ENCODE results near the gene OR2J2. TPM values are rescaled to one million over a fixed set of nuclear protein-coding genes. Genes with fewer than 3 reads are reported as not detected.
"Not testable (repeated sequence)": the region's sequence is repeated elsewhere in the genome, so short reads cannot be mapped to it uniquely, and the experiment has no call there.

Gene OR2J2
- total and polyA plus RNA-seq, 2 donors (not counting 1 experiment from before 2014, with no cell fraction given), result not detected

- Histone ChIP-seq H3K9ac (ENCODE audit: low read length) (no peak overlapping the region), H3K36me3 (replicated peaks in 1 of 2; ENCODE audit: control extremely low read depth in 1 of 2, control insufficient read depth in 1 of 2, extremely low read depth in 1 of 2, insufficient read depth in 2 of 2, low read length in 1 of 2) (no peaks in the 10 kb centered on the region), H3K4me3 (ENCODE audit: control extremely low read depth in 1 of 5, extremely low read depth in 1 of 5, insufficient read depth in 1 of 5, low read depth in 2 of 5, low read length in 4 of 5) (no peak overlapping the region), H2AFZ (ENCODE audit: insufficient read depth, low read depth, low read length, poor library complexity, severe bottlenecking) (no peak overlapping the region), H3K79me2 (ENCODE audit: control insufficient read depth, insufficient read depth, low read length) (no peaks in the 10 kb centered on the region), H4K20me1 (ENCODE audit: control insufficient read depth, insufficient read depth, low read length, poor library complexity, severe bottlenecking) (no peaks in the 10 kb centered on the region), H3K4me2 (replicated peaks; ENCODE audit: low read depth, low read length, poor library complexity, severe bottlenecking) (no peak overlapping the region), H3K9me3 (ENCODE audit: control extremely low read depth in 1 of 3, control insufficient read depth in 2 of 3, insufficient read depth in 1 of 3, low read length in 2 of 3) (no peaks in the 10 kb centered on the region), H3K27me3 (replicated peaks in 1 of 4; ENCODE audit: control extremely low read depth in 1 of 4, control insufficient read depth in 3 of 4, insufficient read depth in 4 of 4, low read length in 3 of 4) (peaks cover 0 to 3% (median 0%) of the 10 kb centered on the region in 4 experiments), H3K27ac (ENCODE audit: low read length in 2 of 2) (no peak overlapping the region), H3K4me1 (ENCODE audit: control insufficient read depth in 2 of 2, insufficient read depth in 2 of 2, low read length in 2 of 2) (no peaks in the 10 kb centered on the region)
- intact Hi-C loops (cut with micrococcal nuclease), result no loop called here
- ChIA-PET POLR2A (no interaction called here), CTCF (no interaction called here)
- no peak for TF ChIP-seq EZH2 (IDR thresholded peaks at IDR 0.05; ENCODE audit: borderline replicate concordance, insufficient read depth, low read depth, low read length, poor library complexity, severe bottlenecking)
- TF ChIP-seq, protein P1, sequence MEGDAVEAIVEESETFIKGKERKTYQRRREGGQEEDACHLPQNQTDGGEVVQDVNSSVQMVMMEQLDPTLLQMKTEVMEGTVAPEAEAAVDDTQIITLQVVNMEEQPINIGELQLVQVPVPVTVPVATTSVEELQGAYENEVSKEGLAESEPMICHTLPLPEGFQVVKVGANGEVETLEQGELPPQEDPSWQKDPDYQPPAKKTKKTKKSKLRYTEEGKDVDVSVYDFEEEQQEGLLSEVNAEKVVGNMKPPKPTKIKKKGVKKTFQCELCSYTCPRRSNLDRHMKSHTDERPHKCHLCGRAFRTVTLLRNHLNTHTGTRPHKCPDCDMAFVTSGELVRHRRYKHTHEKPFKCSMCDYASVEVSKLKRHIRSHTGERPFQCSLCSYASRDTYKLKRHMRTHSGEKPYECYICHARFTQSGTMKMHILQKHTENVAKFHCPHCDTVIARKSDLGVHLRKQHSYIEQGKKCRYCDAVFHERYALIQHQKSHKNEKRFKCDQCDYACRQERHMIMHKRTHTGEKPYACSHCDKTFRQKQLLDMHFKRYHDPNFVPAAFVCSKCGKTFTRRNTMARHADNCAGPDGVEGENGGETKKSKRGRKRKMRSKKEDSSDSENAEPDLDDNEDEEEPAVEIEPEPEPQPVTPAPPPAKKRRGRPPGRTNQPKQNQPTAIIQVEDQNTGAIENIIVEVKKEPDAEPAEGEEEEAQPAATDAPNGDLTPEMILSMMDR (IDR thresholded peaks at IDR 0.05), result no peak
- ATAC-seq (ENCODE audit: low read depth) (no peak), DNase-seq (no peak)
- no peak overlapping the region for H3K27ac Mint-ChIP-seq
- no peaks in the 10 kb centered on the region for H3K4me1 Mint-ChIP-seq
- no peak overlapping the region for H3K4me3 Mint-ChIP-seq
- no CpG with 5 or more reads among the region's 1 CpG for WGBS (ENCODE audit: insufficient coverage)
- peaks cover 39% of the 10 kb centered on the region for H3K27me3 Mint-ChIP-seq
- H3K9me3 Mint-ChIP-seq (ENCODE audit: insufficient read depth), result peaks cover 4% of the 10 kb centered on the region
Observed at GRCh38 chr6:29153083-29153482, 17.6 kb upstream of the OR2J2 start.

DNA sequence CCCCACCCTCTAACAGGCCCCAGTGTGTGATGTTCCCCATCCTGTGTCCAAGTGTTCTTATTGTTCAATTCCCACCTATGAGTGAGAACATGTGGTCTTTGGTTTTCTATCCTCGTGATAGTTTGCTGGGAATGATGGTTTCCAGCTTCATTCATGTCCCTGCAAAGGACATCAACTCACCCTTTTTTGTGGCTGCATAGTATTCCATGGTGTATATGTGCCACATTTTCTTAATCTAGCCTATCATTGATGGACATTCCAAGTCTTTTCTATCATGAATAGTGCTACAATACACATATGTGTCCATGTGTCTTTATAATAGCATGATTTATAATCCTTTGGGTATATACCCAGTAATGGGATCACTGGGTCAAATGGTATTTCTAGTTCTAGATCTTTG is 15.5 kb upstream of the OR2J2 start:
- H3K27ac Mint-ChIP-seq; H3K27me3 ChIP-seq (replicated peaks in 1 of 4; ENCODE audit: control extremely low read depth in 1 of 4, control insufficient read depth in 3 of 4, insufficient read depth in 4 of 4, low read length in 3 of 4); H3K27ac ChIP-seq (ENCODE audit: low read length in 2 of 2); H3K9me3 Mint-ChIP-seq (ENCODE audit: insufficient read depth); H3K4me1 ChIP-seq (ENCODE audit: control insufficient read depth in 2 of 2, insufficient read depth in 2 of 2, low read length in 2 of 2); H4K20me1 ChIP-seq (ENCODE audit: control insufficient read depth, insufficient read depth, low read length, poor library complexity, severe bottlenecking); H3K79me2 ChIP-seq (ENCODE audit: control insufficient read depth, insufficient read depth, low read length); intact Hi-C loops (cut with micrococcal nuclease); H3K9me3 ChIP-seq (ENCODE audit: control extremely low read depth in 1 of 3, control insufficient read depth in 2 of 3, insufficient read depth in 1 of 3, low read length in 2 of 3); H3K4me1 Mint-ChIP-seq; H3K4me2 ChIP-seq (replicated peaks; ENCODE audit: low read depth, low read length, poor library complexity, severe bottlenecking); DNase-seq; ATAC-seq (ENCODE audit: low read depth); H3K4me3 ChIP-seq (ENCODE audit: control extremely low read depth in 1 of 5, extremely low read depth in 1 of 5, insufficient read depth in 1 of 5, low read depth in 2 of 5, low read length in 4 of 5); POLR2A ChIA-PET; CTCF ChIA-PET; H3K9ac ChIP-seq (ENCODE audit: low read length); H3K4me3 Mint-ChIP-seq; H3K36me3 ChIP-seq (replicated peaks in 1 of 2; ENCODE audit: control extremely low read depth in 1 of 2, control insufficient read depth in 1 of 2, extremely low read depth in 1 of 2, insufficient read depth in 2 of 2, low read length in 1 of 2); H2AFZ ChIP-seq (ENCODE audit: insufficient read depth, low read depth, low read length, poor library complexity, severe bottlenecking): not testable (repeated sequence)
- peaks cover 35% of the 10 kb centered on the region for H3K27me3 Mint-ChIP-seq
- no CpG with 5 or more reads among the region's 1 CpG for WGBS (ENCODE audit: insufficient coverage)

DNA sequence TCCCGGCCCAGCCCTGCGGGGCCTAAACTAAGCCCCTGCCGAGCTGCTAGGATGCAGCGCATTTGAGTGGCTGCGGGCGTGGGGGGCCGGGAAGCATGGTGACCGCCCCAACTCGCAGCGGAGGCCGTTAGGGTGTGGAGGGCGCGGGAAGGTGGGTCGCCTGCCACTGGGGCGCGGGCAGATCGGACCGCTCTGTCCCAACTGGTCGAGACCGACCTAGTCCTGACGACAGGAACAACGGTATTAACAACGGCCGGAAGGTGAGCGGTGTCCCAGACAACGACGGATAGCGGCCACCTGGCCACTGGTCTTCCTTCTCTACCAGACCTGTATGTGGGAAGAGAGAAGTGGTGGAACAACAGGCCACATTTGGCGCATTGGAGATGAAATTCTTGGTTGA is 10.8 kb upstream of the OR2J2 start:
- DNase-seq; H3K27ac ChIP-seq (ENCODE audit: low read length in 2 of 2); POLR2A ChIA-PET; H4K20me1 ChIP-seq (ENCODE audit: control insufficient read depth, insufficient read depth, low read length, poor library complexity, severe bottlenecking); H3K9me3 ChIP-seq (ENCODE audit: control extremely low read depth in 1 of 3, control insufficient read depth in 2 of 3, insufficient read depth in 1 of 3, low read length in 2 of 3); H3K79me2 ChIP-seq (ENCODE audit: control insufficient read depth, insufficient read depth, low read length); H3K27ac Mint-ChIP-seq; H3K27me3 ChIP-seq (replicated peaks in 1 of 4; ENCODE audit: control extremely low read depth in 1 of 4, control insufficient read depth in 3 of 4, insufficient read depth in 4 of 4, low read length in 3 of 4); CTCF ChIA-PET; ATAC-seq (ENCODE audit: low read depth); H3K4me3 Mint-ChIP-seq; intact Hi-C loops (cut with micrococcal nuclease); H3K4me1 Mint-ChIP-seq; H3K36me3 ChIP-seq (replicated peaks in 1 of 2; ENCODE audit: control extremely low read depth in 1 of 2, control insufficient read depth in 1 of 2, extremely low read depth in 1 of 2, insufficient read depth in 2 of 2, low read length in 1 of 2); H3K4me1 ChIP-seq (ENCODE audit: control insufficient read depth in 2 of 2, insufficient read depth in 2 of 2, low read length in 2 of 2); H3K9ac ChIP-seq (ENCODE audit: low read length); H2AFZ ChIP-seq (ENCODE audit: insufficient read depth, low read depth, low read length, poor library complexity, severe bottlenecking); H3K9me3 Mint-ChIP-seq (ENCODE audit: insufficient read depth); H3K4me2 ChIP-seq (replicated peaks; ENCODE audit: low read depth, low read length, poor library complexity, severe bottlenecking); H3K4me3 ChIP-seq (ENCODE audit: control extremely low read depth in 1 of 5, extremely low read depth in 1 of 5, insufficient read depth in 1 of 5, low read depth in 2 of 5, low read length in 4 of 5): not testable (repeated sequence)
- peaks cover 36% of the 10 kb centered on the region for H3K27me3 Mint-ChIP-seq
- no CpG with 5 or more reads among the region's 29 CpGs for WGBS (ENCODE audit: insufficient coverage)
